Kidney glomerular epithelial cell (primary cell): ENCODE measurements around the gene TRIM31.

Source experiments
- DNase-seq: peaks from one replicate; lab custom pipeline; 2025; lab: John Stamatoyannopoulos, UW

Gene TRIM31

DNA sequence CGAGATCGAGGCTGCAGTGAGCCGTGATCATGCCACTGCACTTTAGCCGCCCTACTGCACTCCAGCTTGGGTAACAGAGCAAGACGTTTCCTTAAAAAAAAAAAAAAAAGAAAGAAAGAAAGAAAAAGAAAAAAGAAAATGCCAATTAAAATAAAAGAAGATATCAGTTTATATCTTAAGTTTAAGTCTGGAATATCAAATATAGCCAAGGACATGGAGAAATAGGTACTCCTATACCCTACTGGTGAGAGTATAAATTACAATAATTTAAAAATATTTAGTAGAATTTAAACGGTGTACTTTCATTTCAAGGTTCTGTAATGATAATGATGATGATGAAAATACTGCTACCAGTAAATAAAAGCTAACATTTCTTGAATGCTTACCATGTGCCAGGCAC is 3.8 kb upstream of the TRIM31 start:
- DNase-seq: no peak

DNA sequence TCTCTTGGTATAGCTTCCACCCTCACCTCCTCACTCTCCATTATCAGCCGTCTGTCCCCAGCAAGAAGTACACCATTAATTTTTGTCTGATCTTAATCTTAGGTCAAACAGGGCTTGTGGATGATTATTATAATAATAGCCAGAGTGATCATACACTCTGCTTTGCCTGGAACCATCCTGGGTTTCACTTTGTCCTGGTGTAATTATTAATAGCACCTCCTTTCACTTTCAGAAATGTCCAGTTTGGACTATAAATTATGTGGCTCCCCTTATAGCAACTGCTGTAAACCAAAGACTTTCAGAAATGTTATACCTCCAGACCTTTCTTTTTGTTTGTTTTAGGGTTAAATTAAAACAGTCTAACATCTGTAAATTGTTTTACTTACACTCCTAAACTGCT is 951 bp upstream of the TRIM31 start:
- no peak for DNase-seq

DNA sequence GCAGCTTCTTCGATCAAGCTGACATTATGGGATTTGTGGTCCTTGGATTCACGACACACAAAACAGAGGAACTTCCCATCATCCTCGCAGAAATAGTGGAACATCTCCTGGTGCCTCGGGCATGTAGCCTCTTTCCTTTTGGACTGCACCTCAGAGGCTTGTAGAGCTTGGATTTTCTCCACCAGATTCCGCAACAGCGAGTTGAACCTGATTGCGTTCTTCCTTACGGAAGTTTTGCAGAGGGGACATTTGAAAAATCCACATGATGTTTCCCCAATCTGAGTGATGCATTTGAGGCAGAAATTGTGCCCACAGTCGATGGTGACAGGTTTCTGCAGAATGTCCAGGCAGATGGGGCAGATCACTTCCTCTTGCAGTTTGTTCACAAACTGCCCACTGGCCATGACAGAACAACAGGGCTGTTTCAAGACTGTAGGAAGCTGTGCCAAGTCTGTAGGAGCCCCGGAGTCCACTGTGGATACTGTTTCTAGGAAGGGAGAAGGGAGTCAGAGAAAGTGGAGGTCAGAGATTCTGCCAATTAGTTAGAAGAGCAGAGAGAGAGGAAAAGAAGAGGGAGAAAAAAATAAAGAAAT is 392 bp downstream of the TRIM31 start:
- no peak for DNase-seq

DNA sequence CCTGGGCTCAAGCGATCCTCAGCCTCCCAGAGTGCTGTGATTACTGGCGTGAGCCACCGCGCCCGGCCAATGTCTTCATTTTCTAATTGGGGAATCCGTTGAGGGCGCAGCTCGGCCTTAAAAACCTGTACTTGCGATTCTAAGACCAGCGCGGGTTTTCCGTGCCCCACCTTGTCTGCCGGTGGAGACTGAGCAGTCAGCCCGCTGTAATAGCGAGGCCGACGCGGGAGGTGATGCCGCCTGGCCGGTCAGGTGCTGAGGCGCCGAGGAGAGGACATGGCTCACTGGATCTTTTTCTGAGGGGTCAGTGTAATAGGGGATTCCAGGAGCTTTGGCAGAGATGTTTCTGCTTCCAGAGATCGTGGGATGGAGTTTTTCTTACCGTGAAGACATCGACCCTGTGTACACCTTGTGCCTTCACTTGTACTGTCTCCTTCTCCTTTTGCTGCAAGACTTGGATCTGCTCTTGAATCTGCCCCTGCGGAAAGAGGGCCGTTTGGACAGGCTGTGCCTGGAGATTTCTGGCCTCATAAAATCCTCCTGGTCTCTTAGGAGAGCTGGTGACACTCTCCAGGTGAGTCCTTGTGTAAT is 1.5 kb downstream of the TRIM31 start:
- DNase-seq: no peak

DNA sequence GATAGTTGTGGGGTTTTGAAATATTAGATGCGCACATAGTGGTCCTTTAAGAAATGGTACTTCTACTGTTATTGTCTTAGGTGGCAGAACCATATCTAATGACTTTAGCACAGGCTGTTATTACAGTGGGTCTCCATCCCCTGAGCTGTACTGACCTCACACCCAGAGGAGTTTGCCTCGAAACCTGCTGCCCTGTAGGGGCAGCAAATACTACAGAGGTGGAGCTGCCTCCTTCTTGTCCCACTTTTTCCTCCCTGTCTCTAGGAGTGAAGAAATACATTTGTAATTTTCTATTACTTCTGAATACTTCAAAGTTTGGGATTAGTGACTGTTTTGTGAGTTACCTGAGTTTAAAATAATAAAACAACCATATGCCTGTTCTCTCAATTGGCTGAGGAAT is 8.2 kb downstream of the TRIM31 start:
- DNase-seq: no peak

DNA sequence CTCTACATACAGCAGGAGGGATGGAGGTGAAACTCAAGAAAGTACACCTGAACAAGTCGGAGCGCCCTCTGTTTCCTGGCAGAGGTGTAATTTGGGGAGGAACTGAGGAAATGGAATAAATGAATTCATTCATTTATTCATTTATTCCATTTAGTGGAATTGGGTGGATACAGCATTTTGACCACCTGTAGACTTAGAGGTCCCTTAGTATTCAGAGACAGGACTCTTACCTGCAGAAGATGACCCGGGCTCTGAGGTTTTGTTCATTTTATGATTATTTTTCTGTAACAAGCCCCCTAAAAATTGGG is 9.1 kb downstream of the TRIM31 start:
- DNase-seq: no peak

DNA sequence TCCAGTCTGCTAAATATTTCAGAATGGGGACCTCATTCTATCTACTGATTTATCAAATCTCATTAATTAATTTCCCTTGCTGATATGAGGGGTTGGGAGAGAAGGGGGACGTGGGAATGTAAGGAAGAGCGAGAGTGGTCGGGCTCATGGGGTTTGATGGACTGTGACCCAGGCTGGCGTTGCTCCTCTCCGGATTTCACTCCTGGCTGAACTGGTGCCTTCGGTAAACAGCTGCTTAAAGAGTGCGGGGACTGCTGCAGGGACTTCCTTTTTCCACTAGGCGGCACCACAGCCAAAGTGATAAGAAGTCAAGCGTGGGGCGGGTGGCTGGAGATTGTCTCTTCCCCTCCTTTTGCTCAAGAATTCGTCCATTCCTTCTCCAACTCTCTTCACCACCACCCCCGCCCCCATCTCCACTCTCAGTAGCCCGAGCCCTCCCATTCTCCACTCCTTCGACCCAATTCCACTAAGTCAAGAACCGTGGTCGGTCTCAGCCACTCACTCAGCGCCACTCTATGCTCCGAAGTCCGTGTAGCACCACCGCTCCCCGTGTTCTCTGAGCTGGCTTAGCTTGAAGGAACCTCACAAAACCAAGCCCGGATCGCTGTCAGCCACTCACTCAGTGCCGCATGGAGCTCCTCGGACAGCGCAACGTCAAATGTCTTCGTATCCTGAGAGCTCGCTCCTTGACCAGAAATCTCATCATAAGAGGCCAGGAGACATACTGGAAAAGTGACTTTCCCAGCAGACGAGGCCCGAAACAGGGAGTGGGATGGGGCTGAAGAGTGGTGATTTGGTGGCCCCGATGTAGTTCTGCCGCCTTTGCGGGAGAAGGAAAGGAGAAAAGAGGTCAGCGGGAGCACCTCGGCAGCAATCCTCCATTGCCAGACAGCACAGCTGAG is 9.7 kb downstream of the TRIM31 start:
- peak; percentile 88 for DNase-seq

DNA sequence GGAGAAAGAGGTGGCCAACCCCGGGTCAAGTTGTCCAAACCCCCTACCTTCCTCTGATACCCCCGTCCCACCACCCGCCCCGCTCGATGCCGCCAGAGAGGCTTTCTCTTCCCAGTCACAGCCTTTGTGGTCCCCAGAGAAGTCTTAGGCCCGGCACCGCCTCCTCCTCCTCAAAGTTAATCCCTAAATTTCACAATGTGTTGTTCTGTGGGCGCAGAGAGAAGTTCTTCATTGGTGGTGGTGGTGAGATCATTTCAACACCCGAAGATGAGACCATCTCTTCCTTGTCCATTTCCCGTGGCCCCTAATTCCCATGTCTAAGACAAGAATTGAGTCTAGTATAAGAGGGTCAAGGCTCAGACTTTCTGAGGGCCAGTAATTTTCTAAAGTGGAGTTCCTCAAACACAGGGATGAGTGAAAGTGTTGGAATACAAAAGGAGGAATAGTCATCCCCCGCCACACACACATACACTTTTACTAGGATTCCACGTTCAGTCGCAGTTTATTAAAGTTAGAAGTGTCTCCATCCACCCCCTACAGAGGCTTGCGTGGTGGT is 10.4 kb downstream of the TRIM31 start:
- no peak for DNase-seq

DNA sequence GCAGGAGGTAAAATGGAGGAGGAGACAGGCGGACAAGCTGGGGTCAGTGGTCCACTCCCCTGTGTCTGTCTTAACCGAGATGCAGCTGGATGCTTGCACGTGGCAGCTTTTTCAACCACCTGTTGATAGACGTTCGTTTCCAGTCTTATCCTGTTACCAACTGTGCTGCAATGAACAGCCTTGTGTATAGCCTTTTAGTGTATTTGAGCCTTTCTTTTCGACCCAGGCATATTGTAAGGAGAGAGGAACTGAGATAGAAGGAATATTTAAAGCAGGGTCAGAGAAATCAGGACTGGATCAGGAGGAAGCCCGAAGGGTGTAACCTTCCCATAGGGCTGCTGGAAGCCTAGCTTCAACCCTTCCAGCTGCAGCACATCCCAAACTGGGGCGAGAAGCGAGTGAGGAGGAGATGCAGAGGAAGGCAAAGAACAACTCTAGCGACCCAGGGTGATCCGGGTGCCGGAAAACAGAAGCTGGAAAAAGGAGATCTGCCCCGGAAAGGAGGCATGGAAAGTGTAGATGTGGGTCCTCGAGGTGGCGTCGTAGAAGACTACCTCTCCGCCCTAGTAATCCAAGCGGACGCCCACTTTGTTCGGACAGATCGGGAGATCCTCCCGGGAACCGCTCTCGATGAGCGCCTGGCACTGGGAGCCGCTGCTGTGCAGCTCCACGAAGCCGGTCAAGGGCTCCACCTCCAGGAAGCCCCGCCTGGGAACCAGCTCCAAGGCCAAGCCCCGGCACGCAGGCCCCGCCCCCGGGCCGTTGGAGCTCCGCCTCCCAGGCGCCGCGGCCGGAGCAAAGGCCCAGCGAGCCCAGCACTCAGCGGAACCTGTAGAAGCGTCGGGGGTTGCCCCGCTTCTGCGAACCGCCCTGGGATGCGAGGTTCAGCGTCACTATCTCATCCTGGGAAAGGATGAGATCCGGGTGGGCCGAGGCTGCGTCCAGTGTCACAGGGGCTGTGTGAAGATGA is 11.2 kb downstream of the TRIM31 start:
- DNase-seq: peak; percentile 55

DNA sequence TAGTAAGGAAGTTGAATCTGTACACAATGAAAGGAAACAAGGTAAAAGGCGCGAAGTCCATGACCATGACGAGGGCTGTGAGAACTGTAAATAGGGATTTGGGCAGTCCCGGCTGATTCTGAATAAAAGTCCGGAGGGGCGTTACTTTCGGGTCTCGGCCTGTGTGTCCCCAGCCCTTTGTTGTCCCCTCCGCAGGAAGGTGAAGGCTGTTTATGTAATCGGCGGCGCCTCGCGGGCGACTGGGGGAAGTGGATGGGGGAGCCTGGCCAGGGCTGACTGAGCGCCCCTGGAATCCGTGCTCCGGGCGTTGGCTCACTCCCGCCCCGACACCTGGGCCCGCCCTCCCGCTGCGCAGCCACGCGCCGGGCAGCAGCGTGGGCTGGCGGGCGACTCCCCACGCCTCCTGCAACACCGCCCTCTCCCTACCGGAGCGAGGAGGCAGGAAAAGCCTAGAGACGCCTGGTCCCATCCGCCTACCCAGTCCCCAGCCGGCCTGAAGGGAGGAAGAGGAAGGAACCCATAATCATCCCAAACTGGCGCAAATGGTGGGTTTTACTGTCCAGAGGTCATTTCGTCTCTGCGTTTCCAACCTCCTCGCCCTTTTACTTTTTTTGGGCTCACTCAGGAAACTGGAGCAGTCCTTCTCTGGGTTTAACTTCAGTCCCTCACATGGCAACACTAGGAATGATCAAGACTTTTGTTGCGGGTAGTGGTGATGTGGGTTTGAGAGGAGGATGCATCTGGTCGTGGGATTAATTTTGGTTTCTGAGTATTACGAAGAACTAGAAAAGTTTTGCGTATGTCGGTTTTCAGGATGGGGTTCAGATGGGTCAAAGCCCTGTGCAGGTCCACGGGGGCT is 12.1 kb downstream of the TRIM31 start:
- DNase-seq: no peak

DNA sequence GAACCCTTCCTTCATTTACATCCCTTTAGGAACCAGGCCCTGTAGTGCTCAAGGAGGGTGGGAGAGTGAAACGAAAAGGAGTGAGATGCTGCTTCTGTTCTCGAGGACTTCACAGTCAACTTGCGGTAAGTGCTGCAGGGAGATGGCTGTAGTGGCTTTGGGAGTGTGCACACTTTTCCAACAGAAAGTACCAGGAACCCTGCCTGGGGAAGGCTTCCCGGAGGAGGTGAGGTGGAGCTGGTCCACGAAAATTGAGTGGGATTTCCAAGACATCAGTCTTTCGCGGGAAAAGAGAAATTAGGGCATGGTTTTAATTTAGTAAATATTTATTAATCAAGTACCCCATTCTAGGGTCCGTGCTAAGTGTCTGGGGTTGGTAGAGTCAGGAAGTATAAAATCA is 12.7 kb downstream of the TRIM31 start:
- DNase-seq: no peak

DNA sequence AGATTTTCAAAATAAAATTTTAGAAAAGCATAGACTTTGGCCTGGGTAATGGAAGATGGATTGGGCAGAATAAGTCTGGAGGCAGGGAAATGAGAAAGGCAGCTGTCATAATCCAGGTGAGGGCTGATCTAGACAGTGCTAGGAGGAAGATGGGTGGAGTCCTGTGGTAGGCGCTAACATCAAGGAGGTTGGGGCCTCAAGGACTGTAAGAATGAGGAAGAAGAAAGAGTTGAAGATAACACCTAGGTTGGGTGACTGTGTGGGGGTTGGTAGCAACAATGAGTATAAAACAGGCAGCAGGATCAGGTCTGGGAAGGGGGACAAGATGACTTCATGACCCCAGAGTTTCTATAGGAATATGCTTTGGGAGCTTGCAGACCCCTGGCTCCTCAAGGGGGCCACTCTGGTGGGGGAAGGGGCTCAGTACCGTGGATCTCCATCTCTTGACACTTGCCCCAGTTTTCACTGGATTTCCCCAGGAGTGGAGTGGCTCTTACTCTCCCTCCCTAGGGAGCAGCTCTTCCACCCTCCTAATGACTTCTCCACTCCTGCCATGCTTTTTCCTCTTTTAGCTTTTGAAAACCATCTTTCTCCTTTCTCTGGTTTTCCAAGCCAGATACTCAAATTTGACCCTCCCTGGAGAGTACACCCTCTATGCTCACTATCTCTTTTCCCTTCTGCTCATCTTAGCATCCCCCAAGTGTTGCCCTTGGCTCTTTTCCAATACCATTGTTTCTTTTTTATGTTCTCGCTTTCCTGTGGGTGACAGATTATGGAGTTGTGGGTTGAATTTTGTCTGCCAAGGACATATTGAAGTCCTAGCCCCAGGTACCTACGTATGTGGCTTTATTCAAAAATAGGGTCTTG is 14.8 kb downstream of the TRIM31 start:
- DNase-seq: no peak

DNA sequence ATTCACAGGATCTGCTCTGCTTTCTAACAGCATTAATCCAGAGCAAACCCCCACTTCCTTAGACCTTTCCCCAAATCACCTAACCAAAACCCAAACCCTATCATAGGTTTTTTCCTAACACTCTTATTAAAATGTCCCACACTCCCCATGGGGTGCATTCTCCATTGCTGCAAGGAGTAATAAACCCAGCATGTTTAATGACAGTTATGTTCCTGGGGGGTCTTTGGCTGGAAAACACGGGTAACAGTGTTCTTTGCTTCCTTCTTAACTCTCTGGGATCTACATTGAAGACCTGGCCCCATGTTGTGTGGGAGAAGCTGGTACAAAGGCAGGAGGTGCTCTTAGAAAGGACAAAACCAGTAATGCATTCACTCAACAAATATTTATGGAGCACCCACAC is 16.1 kb downstream of the TRIM31 start:
- DNase-seq: no peak

DNA sequence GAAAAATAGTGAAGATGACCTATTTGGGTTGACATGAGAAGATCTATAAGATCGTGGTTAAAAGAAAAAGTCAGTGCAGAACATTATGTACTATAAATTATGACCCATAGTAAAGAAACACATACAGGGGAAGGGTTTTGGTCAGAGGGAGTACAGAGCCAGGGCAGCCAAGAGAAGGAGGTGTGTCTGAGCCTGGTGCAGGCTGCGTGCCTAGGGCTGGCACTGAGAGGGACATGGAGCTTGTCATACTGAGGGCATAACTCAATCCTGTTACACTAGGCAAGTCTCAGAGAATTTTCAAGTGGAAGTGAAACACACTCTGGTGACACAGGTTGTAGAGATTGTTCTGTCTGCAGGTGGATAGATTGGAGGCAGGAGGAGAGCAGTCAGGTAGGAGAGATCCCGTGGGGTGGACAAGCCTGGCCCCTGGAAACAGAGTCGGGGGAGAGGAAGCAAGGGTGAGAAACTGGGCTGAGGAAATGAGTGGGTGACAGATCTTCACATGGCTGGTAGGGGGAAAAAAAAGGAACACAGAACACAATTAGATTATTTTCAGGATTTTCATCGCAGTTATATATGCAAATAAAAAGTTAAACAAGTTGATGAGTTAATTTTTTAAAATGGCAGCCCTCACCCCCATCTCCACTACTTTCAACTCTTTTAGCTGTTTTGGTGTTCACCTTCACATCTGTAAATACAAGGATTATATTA is 18.8 kb downstream of the TRIM31 start:
- no peak for DNase-seq

DNA sequence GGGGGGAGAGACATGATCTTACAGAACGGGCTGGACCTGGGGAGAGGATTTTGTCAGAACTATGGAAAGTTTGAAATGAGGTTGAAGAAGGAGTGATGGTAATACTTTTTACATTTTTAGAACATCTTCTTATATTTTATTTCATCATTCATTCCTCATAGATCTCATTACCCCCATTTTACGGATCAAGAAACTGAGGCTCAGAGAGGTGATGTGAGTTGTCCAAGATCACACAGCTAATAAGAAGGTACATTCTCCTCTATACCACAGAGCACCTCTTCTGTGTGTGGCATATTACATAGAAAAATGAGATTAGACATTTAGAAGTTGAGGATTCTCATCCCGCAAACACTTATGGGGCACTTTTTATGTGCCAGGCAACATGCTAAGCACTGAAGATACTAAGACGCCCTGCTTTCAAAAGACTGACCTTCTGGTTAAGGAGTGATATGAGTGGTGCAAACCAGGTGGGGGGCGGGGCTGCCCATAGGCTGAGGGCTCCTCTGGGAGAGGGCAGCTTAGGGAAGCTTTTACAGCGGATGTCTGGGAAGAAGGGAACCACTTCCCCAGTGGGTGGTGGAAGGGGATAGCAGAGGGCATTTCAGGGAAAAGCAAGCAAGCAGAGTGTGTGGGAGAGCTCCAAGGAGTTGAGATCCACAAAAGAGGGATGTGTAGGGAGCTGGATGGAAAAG is 19.9 kb downstream of the TRIM31 start:
- DNase-seq: no peak

DNA sequence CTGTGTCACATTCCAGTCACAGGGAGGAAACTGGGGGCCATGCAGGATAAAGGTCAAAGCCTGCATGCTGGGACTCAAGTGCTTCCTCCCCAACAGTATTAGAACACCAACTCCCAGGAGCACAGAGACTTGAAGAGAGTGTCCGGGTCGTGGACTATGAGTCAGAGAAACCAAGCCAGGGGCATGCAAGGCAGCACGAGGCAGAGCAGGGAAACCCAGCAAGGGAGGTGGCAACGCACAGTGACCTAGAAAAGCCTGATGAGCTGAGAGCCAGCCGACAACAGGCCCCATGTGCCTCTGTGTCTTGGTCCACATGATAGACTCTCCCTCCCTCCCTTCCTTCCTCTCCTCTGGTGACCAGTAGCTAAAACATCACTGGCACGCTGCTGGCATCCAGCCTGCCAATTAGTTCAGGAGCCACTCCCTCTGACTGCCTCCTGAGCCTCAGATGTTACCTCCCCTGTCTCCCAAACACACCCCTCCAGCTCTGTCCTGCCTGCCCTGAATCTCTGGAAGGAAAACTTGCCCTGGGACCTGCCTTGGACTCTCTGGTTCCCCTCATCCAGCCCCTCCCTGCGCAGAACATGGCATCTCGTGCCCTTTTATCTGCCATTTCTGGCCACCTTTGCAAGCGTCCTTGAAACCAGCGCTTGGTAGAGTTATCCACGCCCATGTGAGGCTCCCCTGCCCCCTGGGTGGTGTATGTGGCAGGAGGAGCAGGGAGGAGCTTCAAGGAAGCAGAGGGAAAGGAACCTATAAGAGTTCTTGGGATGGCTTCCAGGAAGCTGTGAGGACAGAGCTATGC is 21.1 kb downstream of the TRIM31 start:
- DNase-seq: peak; percentile 70

DNA sequence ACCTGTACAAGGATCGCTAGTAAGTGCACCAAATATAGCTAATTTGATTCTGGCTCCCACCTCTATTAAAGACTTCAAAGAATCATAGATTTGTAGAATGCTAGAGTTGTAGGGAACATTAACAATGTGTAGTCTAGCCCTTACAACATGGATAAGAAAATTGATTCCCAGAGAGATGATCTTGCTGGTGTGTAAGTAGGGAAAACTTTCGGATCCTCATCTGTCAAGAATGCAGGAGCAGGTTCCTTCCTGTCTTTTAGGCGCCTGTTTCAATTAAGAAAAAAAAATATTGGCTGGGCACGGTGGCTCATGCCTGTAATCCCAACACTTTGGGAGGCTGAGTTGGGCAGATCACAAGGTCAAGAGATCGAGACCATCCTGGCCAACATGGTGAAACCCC is 25.0 kb downstream of the TRIM31 start:
- DNase-seq: no peak

DNA sequence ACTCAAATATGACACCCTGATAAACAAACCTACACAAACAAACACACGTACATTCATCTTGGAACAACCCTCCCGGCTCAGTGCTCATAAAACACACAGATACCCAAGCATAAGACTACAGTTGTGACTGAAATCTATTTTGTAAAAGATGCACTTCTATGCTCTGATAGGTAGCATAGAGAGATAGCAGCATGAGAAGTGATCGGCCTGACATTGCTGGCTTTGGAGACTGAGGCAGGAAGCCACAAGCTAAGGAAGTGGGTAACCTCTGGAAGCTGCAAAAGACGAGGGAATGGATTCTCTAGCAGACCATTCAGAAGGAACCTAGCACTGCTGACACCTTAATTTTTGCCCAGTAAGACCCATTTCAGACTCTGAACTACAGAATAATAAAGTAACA is 35.7 kb downstream of the TRIM31 start:
- DNase-seq: no peak
